Measurements from ENCODE around the gene PARP9.

DNA sequence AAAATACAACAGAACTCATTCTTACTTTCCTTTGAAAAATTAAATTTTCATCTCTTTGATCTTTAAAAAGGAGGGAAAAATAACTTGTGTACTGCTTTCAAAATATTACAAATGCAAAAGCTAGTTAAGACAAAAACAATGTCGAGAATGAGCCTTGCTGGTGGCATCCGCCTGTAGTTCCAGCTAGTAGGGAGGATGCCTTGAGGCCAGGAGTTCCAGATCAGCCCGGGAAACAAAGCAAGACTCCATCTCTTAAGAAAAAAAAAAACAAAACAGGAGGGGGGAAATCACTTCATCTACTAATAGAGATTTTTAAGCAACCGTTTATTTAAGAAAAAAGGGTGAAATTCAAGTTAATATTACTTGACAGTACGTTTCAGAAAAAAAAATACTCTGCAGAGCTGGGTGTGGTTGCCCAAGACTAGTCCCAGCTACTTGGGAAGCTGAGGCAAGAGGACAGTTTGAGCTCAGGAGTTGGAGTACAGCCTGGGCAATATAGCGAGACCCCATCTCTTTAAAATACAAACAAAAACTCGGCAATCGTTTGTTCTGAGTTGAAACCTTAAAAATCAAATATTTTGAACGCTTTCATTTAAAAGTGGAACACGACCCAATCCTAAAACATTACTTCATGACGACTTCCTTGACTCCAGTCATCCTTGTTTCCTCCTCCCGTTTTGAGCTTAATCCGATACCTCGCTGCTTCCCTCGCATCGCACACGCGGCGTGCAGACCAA, 50.5 kb downstream of the PARP9 start:
- TF ChIP-seq MYC (IDR thresholded peaks at IDR 0.05; ENCODE audit: insufficient read depth, insufficient read length, insufficient replicate concordance, low read length, severe bottlenecking), result no peak
- TF ChIP-seq TCF12 (IDR thresholded peaks at IDR 0.05; ENCODE audit: low read depth, low read length), result no peak
- TF ChIP-seq FOXM1 (IDR thresholded peaks at IDR 0.05; ENCODE audit: low read depth, low read length), result no peak
- TF ChIP-seq, protein P1, sequence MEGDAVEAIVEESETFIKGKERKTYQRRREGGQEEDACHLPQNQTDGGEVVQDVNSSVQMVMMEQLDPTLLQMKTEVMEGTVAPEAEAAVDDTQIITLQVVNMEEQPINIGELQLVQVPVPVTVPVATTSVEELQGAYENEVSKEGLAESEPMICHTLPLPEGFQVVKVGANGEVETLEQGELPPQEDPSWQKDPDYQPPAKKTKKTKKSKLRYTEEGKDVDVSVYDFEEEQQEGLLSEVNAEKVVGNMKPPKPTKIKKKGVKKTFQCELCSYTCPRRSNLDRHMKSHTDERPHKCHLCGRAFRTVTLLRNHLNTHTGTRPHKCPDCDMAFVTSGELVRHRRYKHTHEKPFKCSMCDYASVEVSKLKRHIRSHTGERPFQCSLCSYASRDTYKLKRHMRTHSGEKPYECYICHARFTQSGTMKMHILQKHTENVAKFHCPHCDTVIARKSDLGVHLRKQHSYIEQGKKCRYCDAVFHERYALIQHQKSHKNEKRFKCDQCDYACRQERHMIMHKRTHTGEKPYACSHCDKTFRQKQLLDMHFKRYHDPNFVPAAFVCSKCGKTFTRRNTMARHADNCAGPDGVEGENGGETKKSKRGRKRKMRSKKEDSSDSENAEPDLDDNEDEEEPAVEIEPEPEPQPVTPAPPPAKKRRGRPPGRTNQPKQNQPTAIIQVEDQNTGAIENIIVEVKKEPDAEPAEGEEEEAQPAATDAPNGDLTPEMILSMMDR (IDR thresholded peaks at IDR 0.05 in 2 of 3, conservative IDR thresholded peaks at IDR 0.05 in 1 of 3; ENCODE audit: control insufficient read depth in 2 of 3, extremely low read depth in 1 of 3, insufficient read depth in 1 of 3, low read depth in 3 of 3, low read length in 3 of 3), result no peak
- TF ChIP-seq POLR2AphosphoS2 (IDR thresholded peaks at IDR 0.05; ENCODE audit: low read depth, low read length), result no peak

All from GM12878 (cell line).